K562 (cell line): ENCODE data around the gene MYH11. TPM values are rescaled to one million over a fixed set of nuclear protein-coding genes. Genes with fewer than 3 reads are reported as not detected.

Experiments
- ATAC-seq: fragments of 200-7000 bp; cut with Tn5 transposase; 3 replicates; pipeline ENCODE4 v1.9.1; 2020; ENCODE audit warnings: moderate library complexity
- BruUV-seq: library from RNA; stranded (reverse); fragments of 400-500 nt; replicated peaks from 2 replicates; lab custom pipeline; 2021; lab: Mats Ljungman, UMichigan
- CTCF ChIA-PET: fragments of 300-600 bp; formaldehyde crosslinking; extraction: SDS; loops from one replicate; lab custom pipeline; 2021; ENCODE audit warnings: low intra/inter-chr PET ratio; lab: Yijun Ruan, JAX
- POLR2A ChIA-PET: fragments of 300-600, 350-650 bp; sonication (Branson Sonifier 250); formaldehyde crosslinking; extraction: SDS; loops from one replicate; lab custom pipeline; 2021; ENCODE audit warnings: antibody characterized with exemption, inconsistent platforms; lab: Yijun Ruan, JAX
- DNase-seq, 4 experiments: peaks; one replicate each; pipeline versions ENCODE4 v3.0.0 to v3.0.0-alpha.2; 2011 to 2018; ENCODE audit warnings: low spot score in 3 of 4, mixed read lengths in 3 of 4; ENCODE audit errors: extremely low read depth in 1 of 4
- FAIRE-seq: peaks from 2 replicates; lab custom pipeline; 2011; peaks lifted over from hg19 to GRCh38; lab: Jason Lieb, UNC
- H2AFZ ChIP-seq: 2 replicates; pipeline ENCODE4 v1.6.0; 2011; ENCODE audit warnings: low read depth, low read length, control low read depth, inconsistent platforms
- H3K27ac ChIP-seq: fragments of 200-600 bp; 3 replicates; pipeline ENCODE4 v1.8.0; 2011; ENCODE audit warnings: low read depth, mild to moderate bottlenecking, control low read depth, inconsistent platforms, low read length, moderate library complexity, mixed read lengths; ENCODE audit errors: extremely low read depth
- H3K27me3 ChIP-seq, 2 experiments: fragments of 300-600 bp in 1 of 2; 2 replicates in 1 of 2; 3 replicates in 1 of 2; pipeline versions ENCODE4 v1.6.0 to v1.8.0; 2011; ENCODE audit warnings: inconsistent platforms in 2 of 2, low read length in 2 of 2, mild to moderate bottlenecking in 1 of 2, mixed read lengths in 1 of 2, moderate library complexity in 1 of 2; ENCODE audit not compliant: control insufficient read depth in 2 of 2, insufficient read depth in 2 of 2
- H3K36me3 ChIP-seq: fragments of 300-600 bp; 3 replicates; pipeline ENCODE4 v1.8.0; 2011; ENCODE audit warnings: mild to moderate bottlenecking, low read length, inconsistent platforms; ENCODE audit not compliant: control insufficient read depth, insufficient read depth
- H3K4me1 ChIP-seq, 2 experiments: fragments of 200-600 bp in 1 of 2; replicated peaks in 1 of 2; 2 replicates in 1 of 2; 3 replicates in 1 of 2; pipeline versions ENCODE4 v1.5.1 to v1.8.0; 2011; ENCODE audit warnings: inconsistent platforms in 2 of 2, low read length in 2 of 2, mild to moderate bottlenecking in 1 of 2, mixed read lengths in 1 of 2, moderate library complexity in 1 of 2; ENCODE audit not compliant: control insufficient read depth in 2 of 2, insufficient read depth in 2 of 2
- H3K4me2 ChIP-seq: 2 replicates; pipeline ENCODE4 v1.6.1; 2011; ENCODE audit warnings: low read length, control low read depth, inconsistent platforms, mixed read lengths; ENCODE audit not compliant: insufficient read depth
- H3K4me3 ChIP-seq: fragments of 200-600 bp; sonication (generic), shearing (Covaris generic); 2 replicates; pipeline ENCODE4 v1.5.1; 2016; ENCODE audit warnings: control low read depth, inconsistent platforms
- H3K79me2 ChIP-seq: fragments of 200-600 bp; 3 replicates; pipeline ENCODE4 v1.8.0; 2011; ENCODE audit warnings: low read length, inconsistent platforms; ENCODE audit not compliant: control insufficient read depth, insufficient read depth
- H3K9ac ChIP-seq, 2 experiments: 2 replicates each; pipeline versions ENCODE4 v1.6.0 to v1.6.1; 2011; ENCODE audit warnings: low read depth in 2 of 2, low read length in 2 of 2, control low read depth in 1 of 2, inconsistent platforms in 1 of 2, mild to moderate bottlenecking in 1 of 2, mixed read lengths in 1 of 2; ENCODE audit not compliant: insufficient read depth in 1 of 2
- H3K9me1 ChIP-seq: one replicate; pipeline ENCODE4 v1.6.0; 2011; ENCODE audit warnings: inconsistent platforms, mild to moderate bottlenecking, low read length, moderate library complexity; ENCODE audit not compliant: control insufficient read depth, insufficient read depth
- H3K9me3 ChIP-seq: replicated peaks from 2 replicates; pipeline ENCODE4 v1.5.1; 2011; ENCODE audit warnings: low read depth, low read length, inconsistent platforms; ENCODE audit not compliant: control insufficient read depth, insufficient read depth
- H4K20me1 ChIP-seq: replicated peaks from 2 replicates; pipeline ENCODE4 v1.6.1; 2011; ENCODE audit warnings: low read length, inconsistent platforms, mixed read lengths; ENCODE audit not compliant: control insufficient read depth, insufficient read depth
- ADNP ChIP-seq: fragments of 200-800 bp; sonication (Bioruptor generic); IDR thresholded peaks from 2 replicates; pipeline ENCODE4 v1.6.1; 2016; ENCODE audit warnings: missing genetic modification characterization, missing compliant biosample characterization
- ATF4 ChIP-seq: fragments of 450-650 bp; formaldehyde crosslinking; IDR thresholded peaks from 2 replicates; pipeline ENCODE4 v1.4.0; 2022; ENCODE audit warnings: mild to moderate bottlenecking, moderate library complexity
- BRCA1 ChIP-seq, 2 experiments: fragments of 450-650 bp in 1 of 2; sonication (generic) in 1 of 2; formaldehyde crosslinking in 1 of 2; IDR thresholded peaks; 2 replicates each; pipeline versions ENCODE4 v1.5.0 to v1.6.1; 2017 to 2020; ENCODE audit warnings: mild to moderate bottlenecking in 1 of 2, missing genetic modification reagents in 1 of 2
- CBX2 ChIP-seq: fragments of 200-600 bp; sonication (generic); IDR thresholded peaks from one replicate; pipeline ENCODE4 v1.6.1; 2012; ENCODE audit warnings: mild to moderate bottlenecking, low read length, inconsistent platforms; ENCODE audit not compliant: insufficient read depth, poor library complexity, severe bottlenecking
- DACH1 ChIP-seq: fragments of 450-650 bp; IDR thresholded peaks from 2 replicates; pipeline ENCODE4 v1.6.1; 2018; ENCODE audit not compliant: partially characterized antibody
- HNRNPLL ChIP-seq: fragments of 200-400 bp; formaldehyde crosslinking; IDR thresholded peaks from 2 replicates; pipeline ENCODE4 v1.6.1; 2017; ENCODE audit warnings: low read length, low read depth, mild to moderate bottlenecking; ENCODE audit not compliant: poor library complexity, severe bottlenecking
- NELFE ChIP-seq: IDR thresholded peaks from 2 replicates; pipeline ENCODE4 v1.6.1; 2011; ENCODE audit warnings: mild to moderate bottlenecking; ENCODE audit not compliant: insufficient read depth, insufficient read length
- PHB ChIP-seq: fragments of 250-450 bp; sonication (Bioruptor Pico); IDR thresholded peaks from 2 replicates; pipeline ENCODE4 v1.5.0; 2021
- POLR2H ChIP-seq: IDR thresholded peaks from 2 replicates; pipeline ENCODE4 v1.6.1; 2016; ENCODE audit warnings: missing genetic modification characterization, low read depth, mild to moderate bottlenecking, control low read depth, missing compliant biosample characterization, moderate library complexity
- PYGO2 ChIP-seq: fragments of 450-650 bp; IDR thresholded peaks from 2 replicates; pipeline ENCODE4 v1.6.1; 2016; ENCODE audit warnings: mild to moderate bottlenecking, missing genetic modification characterization, moderate library complexity, missing compliant biosample characterization
- SIX5 ChIP-seq, 2 experiments: IDR thresholded peaks; 2 replicates each; pipeline ENCODE4 v1.6.1; 2011; ENCODE audit warnings: low read length in 2 of 2, borderline replicate concordance in 1 of 2, low read depth in 1 of 2, mild to moderate bottlenecking in 1 of 2, moderate library complexity in 1 of 2; ENCODE audit not compliant: insufficient read depth in 1 of 2
- SMARCA4 ChIP-seq: fragments of 450-650 bp; IDR thresholded peaks from 2 replicates; pipeline ENCODE4 v1.6.1; 2016
- SREBF1 ChIP-seq: fragments of 150-350 bp; IDR thresholded peaks from 2 replicates; pipeline ENCODE4 v1.6.1; 2014; ENCODE audit warnings: antibody characterized with exemption, low read depth, low read length, borderline replicate concordance
- TBP ChIP-seq: optimal IDR thresholded peaks from 2 replicates; pipeline ENCODE3; 2011; ENCODE audit warnings: low read depth, low read length, improper control_type of control experiment
- ZNF224 ChIP-seq: sonication (generic); formaldehyde crosslinking; IDR thresholded peaks from 2 replicates; pipeline ENCODE4 v1.8.0; 2022; ENCODE audit warnings: mild to moderate bottlenecking, missing genetic modification reagents
- ZNF436 ChIP-seq: fragments of 250-450, 450-650 bp; sonication (Bioruptor Pico); formaldehyde crosslinking; IDR thresholded peaks from 2 replicates; pipeline ENCODE4 v1.7.0; 2020; ENCODE audit warnings: mild to moderate bottlenecking
- WGBS: fragments of 100-300 bp; shearing (Covaris generic); methylation state at CpG from one replicate; pipeline ENCODE4 v1.1.6; 2016; ENCODE audit warnings: low coverage, mixed read lengths; ENCODE audit not compliant: insufficient coverage; ENCODE audit errors: missing lambda C conversion rate; 5-methylcytosine and 5-hydroxymethylcytosine counted together
- in situ Hi-C: fragments of 300-500 bp; cut with MboI; formaldehyde crosslinking; loops from 4 replicates; pipeline ENCODE4 v1.15.0; 2018; ENCODE audit warnings: inconsistent platforms, mixed read lengths
- intact Hi-C: fragments of 100-400 bp; cut with micrococcal nuclease; formaldehyde crosslinking; loops from 2 replicates; pipeline ENCODE4 v1.14.2; 2022
- polyA plus RNA-seq, 8 experiments: library from polyadenylated mRNA; depleted of rRNA in 4 of 8; stranded (reverse) in 5 of 8; unstranded in 3 of 8; fragments of >200 nt; fragmentation: Nextera tagmentation in 2 of 8; fragmentation: Illumina TruSeq in 1 of 8; extraction: Ambion mirVana in 2 of 8; extraction: Trizol in 1 of 8; gene quantifications; 2 replicates each; pipeline versions ENCODE4 v1.2.1 to v1.2.3, GENCODE V29; 2011 to 2014; ENCODE audit warnings: inconsistent platforms in 1 of 8, missing spikeins in 1 of 8
- total RNA-seq, 7 experiments: library from RNA; depleted of rRNA in 6 of 7; stranded (reverse); fragments of >200 nt in 6 of 7; fragmentation: Illumina TruSeq in 2 of 7; extraction: Trizol in 2 of 7; gene quantifications; 2 replicates each; pipeline versions ENCODE4 v1.2.1 to v1.2.3, GENCODE V29; 2011 to 2021; ENCODE audit warnings: low replicate concordance in 1 of 7

The MYH11 gene
- total and polyA plus RNA-seq, 9 of the 15 experiments (the other 6 are each of a cell fraction or from before 2014, with no cell fraction given) = 0.05 to 0.47 (median 0.08) TPM; not detected in 5

- no peak for TF ChIP-seq BRCA1 (IDR thresholded peaks at IDR 0.05)
- no peak for TF ChIP-seq BRCA1 (CRISPR knock-in tag; IDR thresholded peaks at IDR 0.05)
- no peak for TF ChIP-seq POLR2H (tag)
- TF ChIP-seq ZNF436 (CRISPR knock-in tag) = no peak
Observed at GRCh38 chr16:15748654-15749053, 108.2 kb downstream of the MYH11 start (continued).

- no peak overlapping the region for H3K9ac ChIP-seq
- no peak for DNase-seq
- TF ChIP-seq PYGO2 (tag) (no peak), CBX2 (no peak), PHB (CRISPR knock-in tag) (no peak), SIX5 (IDR thresholded peaks at IDR 0.05; ENCODE audit: borderline replicate concordance in 1 of 2, insufficient read depth in 1 of 2, low read depth in 1 of 2, low read length in 2 of 2) (no peak), SMARCA4 (no peak), TBP (no peak), NELFE (no peak), SREBF1 (no peak), ATF4 (CRISPR knock-in tag) (no peak), DACH1 (no peak), ZNF224 (CRISPR knock-in tag) (no peak), ADNP (tag) (no peak), HNRNPLL (no peak)
Observed at GRCh38 chr16:15747937-15748336, 108.9 kb downstream of the MYH11 start.

More at GRCh38 chr16:15747937-15748336, 108.9 kb downstream of the MYH11 start:
- no peaks in the 10 kb centered on the region for H3K79me2 ChIP-seq
- no peaks in the 10 kb centered on the region for H3K36me3 ChIP-seq
- no peak overlapping the region for H3K4me3 ChIP-seq
- H3K9me3 ChIP-seq = no peaks in the 10 kb centered on the region
- in situ Hi-C loops = no loop called here
- FAIRE-seq (no peak), ATAC-seq (no peak)
- no peak overlapping the region for H3K4me2 ChIP-seq
- peaks cover 0 to 4% of the 10 kb centered on the region in 2 experiments; a peak in 2 of 5 replicates for H3K4me1 ChIP-seq
- POLR2A ChIA-PET = no interaction called here
- H3K27me3 ChIP-seq = peaks cover 13 to 43% of the 10 kb centered on the region in 2 experiments; a peak in 4 of 5 replicates
- CTCF ChIA-PET = no interaction called here
- WGBS = 5% methylated on average over 14 of the region's 14 CpGs
- no peaks in the 10 kb centered on the region for H3K9me1 ChIP-seq
- H2AFZ ChIP-seq = no peak overlapping the region
- H3K27ac ChIP-seq = no peak overlapping the region
- H4K20me1 ChIP-seq = no peaks in the 10 kb centered on the region; the same call in 1 of the 2 replicates
- intact Hi-C loops = no loop called here
- no TSS peak for BruUV-seq
